HepG2 (cell line): Measurements from ENCODE around the gene SLC43A3. TPM values are rescaled to one million over a fixed set of nuclear protein-coding genes. Genes with fewer than 3 reads are reported as not detected.

ENCODE experiments used
- AGO2 ChIP-seq: fragments of 200-400 bp; formaldehyde crosslinking; optimal IDR thresholded peaks from 2 replicates; pipeline ENCODE3; 2017; ENCODE audit warnings: mild to moderate bottlenecking, low read depth, low read length, moderate library complexity
- CBX2 ChIP-seq, 2 experiments: fragments of 200-600 bp in 1 of 2; sonication (generic); formaldehyde crosslinking in 1 of 2; IDR thresholded peaks; 2 replicates each; pipeline versions ENCODE4 v1.7.0 to v1.8.1; 2018 to 2022; ENCODE audit warnings: low read depth in 2 of 2, low read length in 1 of 2, mild to moderate bottlenecking in 1 of 2, missing genetic modification reagents in 1 of 2
- KDM2A ChIP-seq: sonication (generic); formaldehyde crosslinking; IDR thresholded peaks from 2 replicates; pipeline ENCODE4 v1.4.0; 2020; ENCODE audit warnings: low read depth, missing genetic modification reagents, borderline replicate concordance
- MAFG ChIP-seq: sonication (generic); formaldehyde crosslinking; IDR thresholded peaks from 2 replicates; pipeline ENCODE4 v1.5.1; 2020; ENCODE audit warnings: mild to moderate bottlenecking, missing genetic modification reagents
- MAFK ChIP-seq, 2 experiments: IDR thresholded peaks in 1 of 2; conservative IDR thresholded peaks in 1 of 2; 2 replicates each; pipeline ENCODE4 v1.6.1; 2011; ENCODE audit warnings: improper control_type of control experiment in 2 of 2, low read length in 2 of 2
- PCBP2 ChIP-seq: fragments of 200-400 bp; formaldehyde crosslinking; optimal IDR thresholded peaks from 2 replicates; pipeline ENCODE3; 2018; ENCODE audit warnings: low read length, low read depth; ENCODE audit not compliant: poor library complexity, severe bottlenecking
- ZBTB1 ChIP-seq: sonication (generic); formaldehyde crosslinking; IDR thresholded peaks from 2 replicates; pipeline ENCODE4 v1.4.0; 2020; ENCODE audit warnings: missing genetic modification reagents, borderline replicate concordance
- polyA plus RNA-seq, 8 experiments: library from polyadenylated mRNA; depleted of rRNA in 3 of 8; stranded (reverse) in 7 of 8; unstranded in 1 of 8; fragments of >200 nt; fragmentation: Illumina TruSeq in 4 of 8; extraction: Trizol in 4 of 8; gene quantifications; 2 replicates each; pipeline versions ENCODE4 v1.2.1 to v1.2.3, GENCODE V29; 2011 to 2016; ENCODE audit warnings: low read depth in 4 of 8, missing spikeins in 1 of 8, mixed read lengths in 1 of 8; ENCODE audit not compliant: insufficient read depth in 1 of 8
- total RNA-seq, 5 experiments: library from RNA; depleted of rRNA; stranded (reverse); fragments of >200 nt; fragmentation: Illumina TruSeq; extraction: Trizol; gene quantifications; 2 replicates each; pipeline ENCODE4 v1.2.3, GENCODE V29; 2016; ENCODE audit warnings: low read depth in 1 of 5
- TF ChIP-seq, protein P1 (sequence below): sonication (generic); formaldehyde crosslinking; IDR thresholded peaks from 2 replicates; pipeline ENCODE4 v1.4.0; 2020; ENCODE audit warnings: missing genetic modification reagents

SLC43A3 gene
- total and polyA plus RNA-seq, 2 of the 13 experiments (the other 11 are each of a cell fraction or from before 2014, with no cell fraction given) = 2.6 TPM; not detected in 1

DNA sequence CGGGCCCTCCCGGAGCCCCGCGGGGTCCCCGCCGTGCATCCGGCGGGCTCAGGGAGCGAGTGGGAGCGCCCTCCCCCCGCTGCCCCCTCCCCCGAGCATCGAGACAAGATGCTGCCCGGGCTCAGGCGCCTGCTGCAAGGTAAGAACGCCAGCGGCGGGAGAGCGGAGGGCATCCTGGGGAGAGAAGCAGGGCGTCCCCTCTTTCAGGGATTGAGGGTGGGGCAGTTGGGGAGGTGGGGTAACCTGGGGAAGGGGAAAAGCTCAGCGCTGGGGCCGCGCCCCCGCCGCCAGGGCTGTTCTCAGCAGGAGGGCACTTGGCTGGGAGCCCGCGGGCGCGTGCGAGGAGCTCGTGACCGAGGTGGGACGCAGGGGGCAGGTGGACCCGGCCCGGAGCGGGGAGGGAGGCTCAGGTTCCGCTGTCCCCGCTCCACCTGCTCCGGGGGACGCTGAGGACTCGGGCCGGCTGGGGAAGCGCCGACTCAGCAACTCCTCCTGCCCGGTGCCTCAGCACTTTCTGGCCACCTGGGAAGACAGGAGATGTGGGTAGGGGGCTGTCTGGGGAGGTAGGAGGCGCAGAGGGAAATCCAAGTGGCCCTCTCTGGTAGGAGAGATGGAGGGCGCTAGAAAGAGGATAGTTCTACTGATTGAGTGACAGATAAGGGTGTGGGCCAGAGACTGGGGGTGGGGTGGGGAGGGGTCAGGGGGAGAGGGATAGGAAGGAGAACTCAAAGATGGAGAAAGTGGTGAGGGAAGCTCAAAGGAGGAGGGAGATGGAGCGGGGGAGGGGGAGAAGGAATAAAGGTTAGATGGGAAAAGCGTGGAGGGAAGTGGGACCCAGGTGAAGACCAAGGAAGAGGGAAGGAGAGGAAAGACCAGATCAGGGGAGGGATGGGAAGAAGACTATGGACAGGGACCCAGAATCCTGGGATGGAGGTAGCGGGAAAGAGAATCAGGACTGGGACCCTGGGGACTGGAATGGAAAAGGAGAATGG lies 34.1 kb upstream of the SLC43A3 start (continued):
- TF ChIP-seq AGO2 (peak; percentile 59), CBX2 (IDR thresholded peaks at IDR 0.05; ENCODE audit: low read depth, low read length) (no peak), CBX2 (CRISPR knock-in tag; IDR thresholded peaks at IDR 0.05; ENCODE audit: low read depth) (no peak), KDM2A (CRISPR knock-in tag) (peak; percentile 61), PCBP2 (peak; percentile 28), ZBTB1 (CRISPR knock-in tag) (no peak), MAFG (CRISPR knock-in tag) (peak; percentile 70; the same call in 1 of the 2 replicates), MAFK (conservative IDR thresholded peaks at IDR 0.05 in 1 of 2, IDR thresholded peaks at IDR 0.05 in 1 of 2; ENCODE audit: low read length in 2 of 2) (peak; percentile 75 to 78)
- TF ChIP-seq, protein P1, sequence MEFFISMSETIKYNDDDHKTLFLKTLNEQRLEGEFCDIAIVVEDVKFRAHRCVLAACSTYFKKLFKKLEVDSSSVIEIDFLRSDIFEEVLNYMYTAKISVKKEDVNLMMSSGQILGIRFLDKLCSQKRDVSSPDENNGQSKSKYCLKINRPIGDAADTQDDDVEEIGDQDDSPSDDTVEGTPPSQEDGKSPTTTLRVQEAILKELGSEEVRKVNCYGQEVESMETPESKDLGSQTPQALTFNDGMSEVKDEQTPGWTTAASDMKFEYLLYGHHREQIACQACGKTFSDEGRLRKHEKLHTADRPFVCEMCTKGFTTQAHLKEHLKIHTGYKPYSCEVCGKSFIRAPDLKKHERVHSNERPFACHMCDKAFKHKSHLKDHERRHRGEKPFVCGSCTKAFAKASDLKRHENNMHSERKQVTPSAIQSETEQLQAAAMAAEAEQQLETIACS (CRISPR knock-in tag) = peak; percentile 18; the same call in 1 of the 2 replicates
